ENCODE results near the gene MT1A.
A peak's percentile ranks its signal among the peaks of the same experiment; 100 is the strongest.

The MT1A gene

DNA sequence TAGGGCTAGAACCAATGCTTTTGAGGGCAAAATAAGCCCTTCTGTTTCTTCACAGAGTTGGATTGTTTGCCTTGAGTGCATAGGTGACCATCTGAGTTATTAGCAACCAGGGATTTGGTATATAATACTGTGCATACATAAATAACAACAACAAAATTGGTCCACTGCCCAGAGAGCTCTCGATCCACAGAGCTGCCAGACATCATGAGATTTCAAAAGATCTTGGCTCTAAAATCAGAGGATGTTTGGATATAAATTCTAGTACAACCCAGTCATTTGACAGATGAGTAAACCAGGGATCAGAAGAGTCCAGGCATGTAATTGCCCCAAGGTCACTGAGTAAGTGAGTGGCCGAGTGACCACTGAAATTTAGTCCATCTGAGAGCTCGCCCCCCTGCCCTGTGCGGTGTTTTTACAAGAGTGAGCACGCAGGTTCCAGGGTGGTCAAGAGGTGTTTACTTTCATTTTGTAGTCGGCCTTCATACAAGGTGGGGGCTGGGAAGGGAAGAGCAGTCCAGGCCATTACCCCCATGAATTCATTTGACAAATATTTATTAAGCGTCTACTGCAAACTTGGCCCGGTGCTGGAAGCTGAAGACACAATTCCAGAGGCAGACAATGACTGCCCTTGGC is 31.9 kb upstream of the MT1A start:
- Histone ChIP-seq H3K9me2 (replicated peaks; ENCODE audit: control insufficient read depth, low read length) (no peaks in the 10 kb centered on the region), H3K27me3 (ENCODE audit: control insufficient read depth, low read length) (peaks cover 17% of the 10 kb centered on the region), H3K4me2 (ENCODE audit: low read length) (no peak overlapping the region), H3K36me3 (ENCODE audit: control insufficient read depth, low read length) (no peaks in the 10 kb centered on the region), H3K27ac (ENCODE audit: low read depth, low read length) (no peak overlapping the region), H3K9me3 (ENCODE audit: control insufficient read depth, insufficient read depth, low read length) (no peaks in the 10 kb centered on the region), H4K20me1 (ENCODE audit: control insufficient read depth, insufficient read depth, low read depth, low read length) (no peaks in the 10 kb centered on the region), H3K4me1 (ENCODE audit: control insufficient read depth, low read length) (peaks cover 27% of the 10 kb centered on the region), H3K79me2 (ENCODE audit: control insufficient read depth, low read length) (no peaks in the 10 kb centered on the region), H3F3A (ENCODE audit: control insufficient read depth, insufficient read depth) (no peaks in the 10 kb centered on the region), H3K4me3 (ENCODE audit: low read length) (no peak overlapping the region)
- TF ChIP-seq, protein P1, sequence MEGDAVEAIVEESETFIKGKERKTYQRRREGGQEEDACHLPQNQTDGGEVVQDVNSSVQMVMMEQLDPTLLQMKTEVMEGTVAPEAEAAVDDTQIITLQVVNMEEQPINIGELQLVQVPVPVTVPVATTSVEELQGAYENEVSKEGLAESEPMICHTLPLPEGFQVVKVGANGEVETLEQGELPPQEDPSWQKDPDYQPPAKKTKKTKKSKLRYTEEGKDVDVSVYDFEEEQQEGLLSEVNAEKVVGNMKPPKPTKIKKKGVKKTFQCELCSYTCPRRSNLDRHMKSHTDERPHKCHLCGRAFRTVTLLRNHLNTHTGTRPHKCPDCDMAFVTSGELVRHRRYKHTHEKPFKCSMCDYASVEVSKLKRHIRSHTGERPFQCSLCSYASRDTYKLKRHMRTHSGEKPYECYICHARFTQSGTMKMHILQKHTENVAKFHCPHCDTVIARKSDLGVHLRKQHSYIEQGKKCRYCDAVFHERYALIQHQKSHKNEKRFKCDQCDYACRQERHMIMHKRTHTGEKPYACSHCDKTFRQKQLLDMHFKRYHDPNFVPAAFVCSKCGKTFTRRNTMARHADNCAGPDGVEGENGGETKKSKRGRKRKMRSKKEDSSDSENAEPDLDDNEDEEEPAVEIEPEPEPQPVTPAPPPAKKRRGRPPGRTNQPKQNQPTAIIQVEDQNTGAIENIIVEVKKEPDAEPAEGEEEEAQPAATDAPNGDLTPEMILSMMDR (IDR thresholded peaks at IDR 0.05; ENCODE audit: low read depth, low read length, poor library complexity, severe bottlenecking): no peak
- TF ChIP-seq EZH2phosphoT487 (IDR thresholded peaks at IDR 0.05; ENCODE audit: borderline replicate concordance, low read length): no peak

DNA sequence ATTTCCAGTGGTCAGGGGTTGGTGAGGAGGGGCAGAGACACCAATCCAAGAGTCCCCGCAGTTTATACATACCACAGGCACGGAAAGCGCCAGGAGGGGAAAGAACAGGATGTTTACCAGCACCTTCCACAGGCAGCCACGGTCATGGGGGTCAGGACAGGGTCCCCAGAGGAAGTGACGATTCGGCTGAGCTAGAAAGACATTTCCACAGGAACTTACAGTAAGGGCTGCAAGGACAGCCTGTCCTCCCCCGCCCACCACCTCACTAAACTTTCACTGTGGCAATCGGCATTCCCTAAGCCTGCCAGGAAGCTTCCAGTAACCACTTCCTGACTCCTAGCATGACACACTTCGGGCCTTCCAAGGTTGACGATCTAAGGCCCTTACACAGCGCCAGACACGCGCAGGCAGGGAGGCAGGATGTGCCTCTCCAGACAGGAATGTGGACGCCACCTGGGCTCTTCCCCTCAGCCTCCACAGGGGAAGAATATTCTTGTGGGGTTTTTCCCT is 31.3 kb upstream of the MT1A start:
- no peaks in the 10 kb centered on the region for H3K36me3 ChIP-seq (ENCODE audit: control insufficient read depth, low read length)
- no peaks in the 10 kb centered on the region for H3K79me2 ChIP-seq (ENCODE audit: control insufficient read depth, low read length)
- no peak overlapping the region for H3K4me3 ChIP-seq (ENCODE audit: low read length)
- H3K9me2 ChIP-seq (replicated peaks; ENCODE audit: control insufficient read depth, low read length): no peaks in the 10 kb centered on the region
- peaks cover 16% of the 10 kb centered on the region for H3K27me3 ChIP-seq (ENCODE audit: control insufficient read depth, low read length)
- H3K9me3 ChIP-seq (ENCODE audit: control insufficient read depth, insufficient read depth, low read length): no peaks in the 10 kb centered on the region
- H3K4me1 ChIP-seq (ENCODE audit: control insufficient read depth, low read length): peaks cover 27% of the 10 kb centered on the region
- no peak overlapping the region for H3K4me2 ChIP-seq (ENCODE audit: low read length)
- no peaks in the 10 kb centered on the region for H4K20me1 ChIP-seq (ENCODE audit: control insufficient read depth, insufficient read depth, low read depth, low read length)
- TF ChIP-seq, protein P1 (IDR thresholded peaks at IDR 0.05; ENCODE audit: low read depth, low read length, poor library complexity, severe bottlenecking): no peak
- no peak overlapping the region for H3K27ac ChIP-seq (ENCODE audit: low read depth, low read length)
- H3F3A ChIP-seq (ENCODE audit: control insufficient read depth, insufficient read depth): no peaks in the 10 kb centered on the region

DNA sequence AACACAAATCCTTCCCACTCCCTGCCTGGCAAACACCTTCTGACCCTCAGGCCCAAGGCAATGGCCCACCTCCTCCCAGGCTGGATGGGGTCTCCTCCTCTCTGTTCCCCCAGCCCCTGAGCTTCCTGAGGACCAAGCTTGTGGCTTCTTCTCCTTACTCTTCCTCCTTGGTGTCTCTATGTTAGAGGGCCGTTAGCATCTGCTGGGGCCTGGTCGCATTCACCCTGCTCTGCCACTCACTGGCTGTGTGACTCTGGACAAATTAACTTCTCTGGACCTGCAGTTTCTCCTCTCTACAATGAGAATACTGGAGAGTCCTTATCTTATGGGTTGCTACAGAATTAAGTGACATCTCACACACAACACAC is 30.8 kb upstream of the MT1A start:
- TF ChIP-seq EZH2phosphoT487 (IDR thresholded peaks at IDR 0.05; ENCODE audit: borderline replicate concordance, low read length): no peak
- TF ChIP-seq, protein P1 (IDR thresholded peaks at IDR 0.05; ENCODE audit: low read depth, low read length, poor library complexity, severe bottlenecking): no peak
- peak overlapping the region; percentile 83 for H3K4me2 ChIP-seq (ENCODE audit: low read length)
- no peaks in the 10 kb centered on the region for H3K79me2 ChIP-seq (ENCODE audit: control insufficient read depth, low read length)
- peaks cover 16% of the 10 kb centered on the region for H3K27me3 ChIP-seq (ENCODE audit: control insufficient read depth, low read length)
- no peaks in the 10 kb centered on the region for H3K9me2 ChIP-seq (replicated peaks; ENCODE audit: control insufficient read depth, low read length)
- H3K27ac ChIP-seq (ENCODE audit: low read depth, low read length): no peak overlapping the region
- no peaks in the 10 kb centered on the region for H3K9me3 ChIP-seq (ENCODE audit: control insufficient read depth, insufficient read depth, low read length)
- no peaks in the 10 kb centered on the region for H4K20me1 ChIP-seq (ENCODE audit: control insufficient read depth, insufficient read depth, low read depth, low read length)
- H3F3A ChIP-seq (ENCODE audit: control insufficient read depth, insufficient read depth): no peaks in the 10 kb centered on the region
- no peaks in the 10 kb centered on the region for H3K36me3 ChIP-seq (ENCODE audit: control insufficient read depth, low read length)
- H3K4me3 ChIP-seq (ENCODE audit: low read length): no peak overlapping the region
- peaks cover 27% of the 10 kb centered on the region for H3K4me1 ChIP-seq (ENCODE audit: control insufficient read depth, low read length)
